K562 (cell line): ENCODE measurements around the gene DNASE1L3. TPM values are rescaled to one million over a fixed set of nuclear protein-coding genes. Genes with fewer than 3 reads are reported as not detected.
A peak's percentile ranks its signal among the peaks of the same experiment; 100 is the strongest.

Experiments used
- ATAC-seq: fragments of 200-7000 bp; cut with Tn5 transposase; 3 replicates; pipeline ENCODE4 v1.9.1; 2020; ENCODE audit warnings: moderate library complexity
- BruUV-seq: library from RNA; stranded (reverse); fragments of 400-500 nt; replicated peaks from 2 replicates; lab custom pipeline; 2021; lab: Mats Ljungman, UMichigan
- CTCF ChIA-PET: fragments of 300-600 bp; formaldehyde crosslinking; extraction: SDS; loops from one replicate; lab custom pipeline; 2021; ENCODE audit warnings: low intra/inter-chr PET ratio; lab: Yijun Ruan, JAX
- POLR2A ChIA-PET: fragments of 300-600, 350-650 bp; sonication (Branson Sonifier 250); formaldehyde crosslinking; extraction: SDS; loops from one replicate; lab custom pipeline; 2021; ENCODE audit warnings: antibody characterized with exemption, inconsistent platforms; lab: Yijun Ruan, JAX
- DNase-seq, 4 experiments: peaks; one replicate each; pipeline versions ENCODE4 v3.0.0 to v3.0.0-alpha.2; 2011 to 2018; ENCODE audit warnings: low spot score in 3 of 4, mixed read lengths in 3 of 4; ENCODE audit errors: extremely low read depth in 1 of 4
- FAIRE-seq: peaks from 2 replicates; lab custom pipeline; 2011; peaks lifted over from hg19 to GRCh38; lab: Jason Lieb, UNC
- H2AFZ ChIP-seq: 2 replicates; pipeline ENCODE4 v1.6.0; 2011; ENCODE audit warnings: low read depth, low read length, control low read depth, inconsistent platforms
- H3K27ac ChIP-seq: fragments of 200-600 bp; 3 replicates; pipeline ENCODE4 v1.8.0; 2011; ENCODE audit warnings: low read depth, mild to moderate bottlenecking, control low read depth, inconsistent platforms, low read length, moderate library complexity, mixed read lengths; ENCODE audit errors: extremely low read depth
- H3K27me3 ChIP-seq, 2 experiments: fragments of 300-600 bp in 1 of 2; 2 replicates in 1 of 2; 3 replicates in 1 of 2; pipeline versions ENCODE4 v1.6.0 to v1.8.0; 2011; ENCODE audit warnings: inconsistent platforms in 2 of 2, low read length in 2 of 2, mild to moderate bottlenecking in 1 of 2, mixed read lengths in 1 of 2, moderate library complexity in 1 of 2; ENCODE audit not compliant: control insufficient read depth in 2 of 2, insufficient read depth in 2 of 2
- H3K36me3 ChIP-seq: fragments of 300-600 bp; 3 replicates; pipeline ENCODE4 v1.8.0; 2011; ENCODE audit warnings: mild to moderate bottlenecking, low read length, inconsistent platforms; ENCODE audit not compliant: control insufficient read depth, insufficient read depth
- H3K4me1 ChIP-seq, 2 experiments: fragments of 200-600 bp in 1 of 2; replicated peaks in 1 of 2; 2 replicates in 1 of 2; 3 replicates in 1 of 2; pipeline versions ENCODE4 v1.5.1 to v1.8.0; 2011; ENCODE audit warnings: inconsistent platforms in 2 of 2, low read length in 2 of 2, mild to moderate bottlenecking in 1 of 2, mixed read lengths in 1 of 2, moderate library complexity in 1 of 2; ENCODE audit not compliant: control insufficient read depth in 2 of 2, insufficient read depth in 2 of 2
- H3K4me2 ChIP-seq: 2 replicates; pipeline ENCODE4 v1.6.1; 2011; ENCODE audit warnings: low read length, control low read depth, inconsistent platforms, mixed read lengths; ENCODE audit not compliant: insufficient read depth
- H3K4me3 ChIP-seq: fragments of 200-600 bp; sonication (generic), shearing (Covaris generic); 2 replicates; pipeline ENCODE4 v1.5.1; 2016; ENCODE audit warnings: control low read depth, inconsistent platforms
- H3K79me2 ChIP-seq: fragments of 200-600 bp; 3 replicates; pipeline ENCODE4 v1.8.0; 2011; ENCODE audit warnings: low read length, inconsistent platforms; ENCODE audit not compliant: control insufficient read depth, insufficient read depth
- H3K9ac ChIP-seq, 2 experiments: 2 replicates each; pipeline versions ENCODE4 v1.6.0 to v1.6.1; 2011; ENCODE audit warnings: low read depth in 2 of 2, low read length in 2 of 2, control low read depth in 1 of 2, inconsistent platforms in 1 of 2, mild to moderate bottlenecking in 1 of 2, mixed read lengths in 1 of 2; ENCODE audit not compliant: insufficient read depth in 1 of 2
- H3K9me1 ChIP-seq: one replicate; pipeline ENCODE4 v1.6.0; 2011; ENCODE audit warnings: inconsistent platforms, mild to moderate bottlenecking, low read length, moderate library complexity; ENCODE audit not compliant: control insufficient read depth, insufficient read depth
- H3K9me3 ChIP-seq: replicated peaks from 2 replicates; pipeline ENCODE4 v1.5.1; 2011; ENCODE audit warnings: low read depth, low read length, inconsistent platforms; ENCODE audit not compliant: control insufficient read depth, insufficient read depth
- H4K20me1 ChIP-seq: replicated peaks from 2 replicates; pipeline ENCODE4 v1.6.1; 2011; ENCODE audit warnings: low read length, inconsistent platforms, mixed read lengths; ENCODE audit not compliant: control insufficient read depth, insufficient read depth
- ATF1 ChIP-seq, 2 experiments: fragments of 450-650 bp in 1 of 2; IDR thresholded peaks; 2 replicates each; pipeline ENCODE4 v1.6.1; 2016; ENCODE audit warnings: missing compliant biosample characterization in 1 of 2, missing genetic modification characterization in 1 of 2
- ATF6 ChIP-seq: sonication (generic); formaldehyde crosslinking; IDR thresholded peaks from 2 replicates; pipeline ENCODE4 v1.4.0; 2020; ENCODE audit warnings: mild to moderate bottlenecking, missing genetic modification reagents
- FOXP4 ChIP-seq: sonication (generic); formaldehyde crosslinking; IDR thresholded peaks from 2 replicates; pipeline ENCODE4 v1.8.0; 2022; ENCODE audit warnings: mild to moderate bottlenecking, missing genetic modification reagents, borderline replicate concordance
- IRF9 ChIP-seq: fragments of 450-650 bp; IDR thresholded peaks from 2 replicates; pipeline ENCODE4 v1.6.1; 2016; ENCODE audit warnings: missing biosample characterization, missing genetic modification characterization
- NBN ChIP-seq: fragments of 450-650 bp; IDR thresholded peaks from 2 replicates; pipeline ENCODE4 v1.6.1; 2016; ENCODE audit warnings: low read depth, mild to moderate bottlenecking
- NFYB ChIP-seq: IDR thresholded peaks from 2 replicates; pipeline ENCODE4 v1.6.1; 2011; ENCODE audit warnings: mild to moderate bottlenecking, moderate library complexity; ENCODE audit not compliant: insufficient read length; ENCODE audit errors: extremely low read depth
- U2AF1 ChIP-seq: fragments of 200-400 bp; formaldehyde crosslinking; optimal IDR thresholded peaks from 2 replicates; pipeline ENCODE3; 2017; ENCODE audit warnings: mild to moderate bottlenecking, low read depth, low read length, moderate library complexity
- ZEB2 ChIP-seq: fragments of 450-650 bp; IDR thresholded peaks from 2 replicates; pipeline ENCODE4 v1.6.1; 2016
- ZNF408 ChIP-seq: fragments of 250-450 bp; sonication (Bioruptor Pico); IDR thresholded peaks from 2 replicates; pipeline ENCODE4 v1.4.0; 2020; ENCODE audit warnings: low read depth, mild to moderate bottlenecking, moderate library complexity
- ZNF655 ChIP-seq: fragments of 250-450 bp; sonication (Bioruptor Pico); IDR thresholded peaks from 2 replicates; pipeline ENCODE4 v1.5.0; 2021
- WGBS: fragments of 100-300 bp; shearing (Covaris generic); methylation state at CpG from one replicate; pipeline ENCODE4 v1.1.6; 2016; ENCODE audit warnings: low coverage, mixed read lengths; ENCODE audit not compliant: insufficient coverage; ENCODE audit errors: missing lambda C conversion rate; 5-methylcytosine and 5-hydroxymethylcytosine counted together
- in situ Hi-C: fragments of 300-500 bp; cut with MboI; formaldehyde crosslinking; loops from 4 replicates; pipeline ENCODE4 v1.15.0; 2018; ENCODE audit warnings: inconsistent platforms, mixed read lengths
- intact Hi-C: fragments of 100-400 bp; cut with micrococcal nuclease; formaldehyde crosslinking; loops from 2 replicates; pipeline ENCODE4 v1.14.2; 2022
- polyA plus RNA-seq, 8 experiments: library from polyadenylated mRNA; depleted of rRNA in 4 of 8; stranded (reverse) in 5 of 8; unstranded in 3 of 8; fragments of >200 nt; fragmentation: Nextera tagmentation in 2 of 8; fragmentation: Illumina TruSeq in 1 of 8; extraction: Ambion mirVana in 2 of 8; extraction: Trizol in 1 of 8; gene quantifications; 2 replicates each; pipeline versions ENCODE4 v1.2.1 to v1.2.3, GENCODE V29; 2011 to 2014; ENCODE audit warnings: inconsistent platforms in 1 of 8, missing spikeins in 1 of 8
- total RNA-seq, 7 experiments: library from RNA; depleted of rRNA in 6 of 7; stranded (reverse); fragments of >200 nt in 6 of 7; fragmentation: Illumina TruSeq in 2 of 7; extraction: Trizol in 2 of 7; gene quantifications; 2 replicates each; pipeline versions ENCODE4 v1.2.1 to v1.2.3, GENCODE V29; 2011 to 2021; ENCODE audit warnings: low replicate concordance in 1 of 7
- TF ChIP-seq, protein P1 (sequence below): fragments of 450-650 bp; conservative IDR thresholded peaks from 2 replicates; pipeline ENCODE4 v1.6.1; 2016; ENCODE audit warnings: missing genetic modification characterization, low read depth, mild to moderate bottlenecking, missing compliant biosample characterization, moderate library complexity
- TF ChIP-seq, protein P2 (sequence below), 2 experiments: fragments of 250-450 bp in 1 of 2; fragments of 450-650 bp in 1 of 2; sonication (Bioruptor Pico) in 1 of 2; IDR thresholded peaks; 2 replicates each; pipeline versions ENCODE4 v1.6.1 to v1.8.0; 2016 to 2021; ENCODE audit warnings: mild to moderate bottlenecking in 2 of 2, moderate library complexity in 2 of 2, missing compliant biosample characterization in 1 of 2, missing genetic modification characterization in 1 of 2

DNASE1L3 gene
- total and polyA plus RNA-seq, 9 of the 15 experiments (the other 6 are each of a cell fraction or from before 2014, with no cell fraction given) = 0.06 TPM; not detected in 8

DNA sequence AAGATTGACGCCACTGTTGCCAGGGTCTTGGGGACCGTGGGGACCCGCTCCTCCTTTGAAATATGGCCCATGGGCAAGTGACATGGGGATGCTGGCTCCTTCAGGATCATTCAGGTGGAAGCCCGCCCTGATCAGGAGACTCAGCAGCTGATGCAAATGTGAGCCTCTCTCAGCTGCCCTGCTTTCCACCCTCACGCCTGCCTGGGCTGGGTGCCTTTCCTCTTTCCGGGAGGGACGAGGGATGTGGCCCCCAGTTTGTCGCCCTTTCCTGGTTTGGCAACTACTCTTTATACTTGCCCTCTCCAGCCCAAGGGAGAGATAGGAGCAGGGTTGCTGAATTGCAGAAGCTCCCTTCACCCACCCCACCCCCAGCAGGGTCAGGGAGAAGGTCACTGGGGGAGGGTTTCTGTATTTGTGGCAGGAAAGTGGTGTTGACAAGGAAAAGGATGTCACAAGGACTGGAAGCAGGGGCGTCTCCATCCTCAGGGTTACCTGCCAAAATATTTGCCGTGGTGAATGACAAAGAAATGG is 21.8 kb downstream of the DNASE1L3 start:
- ChIA-PET CTCF (interaction anchor here (1.7 to 3.2 kb wide), 3 partner anchors 28 to 115 kb away, joined by 4 to 27 read pairs (median 4); no protein-coding TSS in a partner anchor), POLR2A (no interaction called here)
- 21% methylated on average over 10 of the region's 10 CpGs for WGBS
- intact Hi-C loops = loop anchor here (5.0 kb wide), 1 partner anchor 343 kb away; no protein-coding TSS in a partner anchor
- Histone ChIP-seq H3K9me3 (no peaks in the 10 kb centered on the region), H3K36me3 (no peaks in the 10 kb centered on the region), H3K9ac (no peak overlapping the region; a peak in 2 of 4 replicates), H3K4me3 (no peak overlapping the region), H3K79me2 (no peaks in the 10 kb centered on the region), H3K27ac (no peak overlapping the region), H3K27me3 (no peaks in the 10 kb centered on the region), H3K9me1 (no peaks in the 10 kb centered on the region), H4K20me1 (no peaks in the 10 kb centered on the region), H2AFZ (peak overlapping the region; percentile 32; the same call in 1 of the 2 replicates), H3K4me2 (no peak overlapping the region), H3K4me1 (peaks cover 4 to 14% of the 10 kb centered on the region in 2 experiments)
- in situ Hi-C loops = loop anchor here (5.0 to 10.0 kb wide), 3 partner anchors 118 to 346 kb away; partner anchors contain the start of genes ACOX2, HTD2 and RPP14
- FAIRE-seq (peak; percentile 54), DNase-seq (peak in 2 of 4 experiments; percentile 24 to 36), ATAC-seq (0 out of 3 replicates have a peak, but pooled peaks have one; percentile 13)
- no TSS peak for BruUV-seq
- TF ChIP-seq NBN (no peak), IRF9 (no peak), ATF1 (CRISPR knock-in tag; IDR thresholded peaks at IDR 0.05) (no peak), ATF1 (tag; IDR thresholded peaks at IDR 0.05) (no peak), U2AF1 (no peak), ZEB2 (no peak), NFYB (no peak), FOXP4 (no peak), ATF6 (CRISPR knock-in tag) (no peak), ZNF655 (CRISPR knock-in tag) (no peak), ZNF408 (CRISPR knock-in tag) (no peak)
- TF ChIP-seq, protein P1, sequence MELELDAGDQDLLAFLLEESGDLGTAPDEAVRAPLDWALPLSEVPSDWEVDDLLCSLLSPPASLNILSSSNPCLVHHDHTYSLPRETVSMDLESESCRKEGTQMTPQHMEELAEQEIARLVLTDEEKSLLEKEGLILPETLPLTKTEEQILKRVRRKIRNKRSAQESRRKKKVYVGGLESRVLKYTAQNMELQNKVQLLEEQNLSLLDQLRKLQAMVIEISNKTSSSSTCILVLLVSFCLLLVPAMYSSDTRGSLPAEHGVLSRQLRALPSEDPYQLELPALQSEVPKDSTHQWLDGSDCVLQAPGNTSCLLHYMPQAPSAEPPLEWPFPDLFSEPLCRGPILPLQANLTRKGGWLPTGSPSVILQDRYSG (tag) = no peak
- TF ChIP-seq, protein P2, sequence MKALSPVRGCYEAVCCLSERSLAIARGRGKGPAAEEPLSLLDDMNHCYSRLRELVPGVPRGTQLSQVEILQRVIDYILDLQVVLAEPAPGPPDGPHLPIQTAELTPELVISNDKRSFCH (CRISPR knock-in tag; IDR thresholded peaks at IDR 0.05) = no peak
- TF ChIP-seq, protein P2 (tag; IDR thresholded peaks at IDR 0.05) = no peak
